ENCODE data around the gene ARHGAP8. TPM values are rescaled to one million over a fixed set of nuclear protein-coding genes. Genes with fewer than 3 reads are reported as not detected.

Gene ARHGAP8
- 46.7 TPM for total RNA-seq

- DNase-seq (ENCODE audit: low spot score) = no peak
Observed at GRCh38 chr22:44752285-44753188, at the start of gene ARHGAP8. Gene ARHGAP8, plus strand, starts transcription at chr22:44752575. Its CDS starts 33,953 bp downstream, at chr22:44786528.

- DNase-seq (ENCODE audit: low spot score) = no peak
Observed at GRCh38 chr22:44703255-44703870, 49.0 kb upstream of the ARHGAP8 start.

GRCh38 chr22:44704159-44705021 lies 48.0 kb upstream of the ARHGAP8 start:
- DNase-seq (ENCODE audit: low spot score) = no peak

GRCh38 chr22:44705022-44705297 lies 47.4 kb upstream of the ARHGAP8 start:
- DNase-seq (ENCODE audit: low spot score) = no peak

- no peak for DNase-seq (ENCODE audit: low spot score)
Observed at GRCh38 chr22:44706488-44706887, 45.9 kb upstream of the ARHGAP8 start.

- DNase-seq (ENCODE audit: low spot score) = no peak
Observed at GRCh38 chr22:44707178-44707577, 45.2 kb upstream of the ARHGAP8 start.

- DNase-seq (ENCODE audit: low spot score) = no peak
Observed at GRCh38 chr22:44707752-44708151, 44.6 kb upstream of the ARHGAP8 start.

- no peak for DNase-seq (ENCODE audit: low spot score)
Observed at GRCh38 chr22:44709881-44710392, 42.4 kb upstream of the ARHGAP8 start.

- DNase-seq (ENCODE audit: low spot score) = no peak
Observed at GRCh38 chr22:44710474-44711240, 41.7 kb upstream of the ARHGAP8 start.

- no peak for DNase-seq (ENCODE audit: low spot score)
Observed at GRCh38 chr22:44711241-44711560, 41.2 kb upstream of the ARHGAP8 start.

- DNase-seq (ENCODE audit: low spot score) = no peak
Observed at GRCh38 chr22:44711690-44712555, 40.5 kb upstream of the ARHGAP8 start.

GRCh38 chr22:44712962-44713361 lies 39.4 kb upstream of the ARHGAP8 start:
- no peak for DNase-seq (ENCODE audit: low spot score)

- DNase-seq (ENCODE audit: low spot score) = no peak
Observed at GRCh38 chr22:44714703-44715350, 37.5 kb upstream of the ARHGAP8 start.

- no peak for DNase-seq (ENCODE audit: low spot score)
Observed at GRCh38 chr22:44718418-44718817, 34.0 kb upstream of the ARHGAP8 start.

GRCh38 chr22:44719586-44720368 lies 32.6 kb upstream of the ARHGAP8 start:
- DNase-seq (ENCODE audit: low spot score) = no peak

GRCh38 chr22:44721213-44721612 lies 31.2 kb upstream of the ARHGAP8 start:
- DNase-seq (ENCODE audit: low spot score) = no peak

GRCh38 chr22:44722611-44723010 lies 29.8 kb upstream of the ARHGAP8 start:
- DNase-seq (ENCODE audit: low spot score) = no peak

- DNase-seq (ENCODE audit: low spot score) = no peak
Observed at GRCh38 chr22:44723801-44724200, 28.6 kb upstream of the ARHGAP8 start.

- DNase-seq (ENCODE audit: low spot score) = no peak
Observed at GRCh38 chr22:44724416-44724815, 28.0 kb upstream of the ARHGAP8 start.

Measured in mucosa of gallbladder (tissue), 1 donor.